PC-9 (cell line): ENCODE data around the gene CAPN3.

Source experiments
- CTCF ChIP-seq: fragments of 200-600 bp; sonication (generic); conservative IDR thresholded peaks from 2 replicates; pipeline ENCODE4 v1.6.1; 2017; ENCODE audit warnings: mixed run types, antibody characterized with exemption, mild to moderate bottlenecking, moderate library complexity
- EZH2 ChIP-seq: fragments of 200-600 bp; sonication (generic); IDR thresholded peaks from 2 replicates; pipeline ENCODE4 v1.8.0; 2017; ENCODE audit warnings: antibody characterized with exemption, low read depth

GRCh38 chr15:42461261-42461660 is 102.0 kb downstream of the CAPN3 start:
- TF ChIP-seq CTCF (no peak), EZH2 (no peak)
